Spleen (tissue), 11 donors: ENCODE results near the gene SCD5. TPM values are rescaled to one million over a fixed set of nuclear protein-coding genes. Genes with fewer than 3 reads are reported as not detected.

Source experiments
- DNase-seq: peaks from one replicate; pipeline ENCODE4 v3.0.0-alpha.2; 2020
- H3K27ac ChIP-seq, 8 donors: fragments of 200-600 bp; sonication (generic) in 7 of 8; 1 replicate in 4 of 8; 2 replicates in 4 of 8; pipeline versions ENCODE4 v1.5.0 to v1.8.0; 2016 to 2021; ENCODE audit warnings: inconsistent platforms in 4 of 8, mild to moderate bottlenecking in 4 of 8, moderate library complexity in 1 of 8
- H3K27me3 ChIP-seq, 7 donors: fragments of 200-600 bp; sonication (generic) in 6 of 7; replicated peaks in 1 of 7; 1 replicate in 4 of 7; 2 replicates in 3 of 7; pipeline versions ENCODE4 v1.5.0 to v1.8.0; 2016 to 2021; ENCODE audit warnings: inconsistent platforms in 3 of 7, mild to moderate bottlenecking in 1 of 7
- H3K36me3 ChIP-seq, 6 donors: fragments of 200-600 bp; sonication (generic) in 5 of 6; 1 replicate in 4 of 6; 2 replicates in 2 of 6; pipeline versions ENCODE4 v1.5.0 to v1.8.0; 2016 to 2021; ENCODE audit warnings: inconsistent platforms in 2 of 6
- H3K4me1 ChIP-seq, 6 donors: fragments of 200-600 bp; sonication (generic) in 5 of 6; 1 replicate in 3 of 6; 2 replicates in 3 of 6; pipeline versions ENCODE4 v1.5.0 to v1.8.0; 2016 to 2021; ENCODE audit warnings: inconsistent platforms in 3 of 6
- H3K4me3 ChIP-seq, 8 donors: fragments of 200-600 bp; sonication (generic) in 7 of 8; 1 replicate in 4 of 8; 2 replicates in 4 of 8; pipeline versions ENCODE4 v1.5.0 to v1.8.0; 2016 to 2021; ENCODE audit warnings: inconsistent platforms in 4 of 8, mild to moderate bottlenecking in 4 of 8, moderate library complexity in 2 of 8
- H3K9me3 ChIP-seq, 8 donors: fragments of 200-600 bp; sonication (generic) in 7 of 8; 1 replicate in 4 of 8; 2 replicates in 4 of 8; pipeline versions ENCODE4 v1.5.0 to v1.8.0; 2016 to 2021; ENCODE audit warnings: inconsistent platforms in 4 of 8
- POLR2A ChIP-seq, 3 donors: fragments of 450-650 bp; IDR thresholded peaks; one replicate each; pipeline ENCODE4 v1.5.1; 2017; ENCODE audit warnings: antibody characterized with exemption in 3 of 3, mild to moderate bottlenecking in 1 of 3
- POLR2AphosphoS5 ChIP-seq, 3 donors: sonication (generic); formaldehyde crosslinking; IDR thresholded peaks; one replicate each; pipeline ENCODE4 v1.5.1; 2017; ENCODE audit warnings: antibody characterized with exemption in 3 of 3
- WGBS, 5 donors: extraction: QIAGEN DNeasy Blood & Tissue Kit in 3 of 5; methylation state at CpG; one replicate each; pipeline versions ENCODE4 v1.1.5 to v1.1.7; 2013 to 2018; 5-methylcytosine and 5-hydroxymethylcytosine counted together
- intact Hi-C: fragments of 100-400 bp; cut with DNase I; formaldehyde crosslinking; loops from one replicate; pipeline ENCODE4 v1.15.0; 2023; ENCODE audit warnings: low total_unique reads
- polyA plus RNA-seq, 3 donors: library from polyadenylated mRNA; stranded (reverse); fragments of 200-250 nt; gene quantifications; one replicate each; pipeline ENCODE4 v1.2.1, GENCODE V29; 2013
- total RNA-seq, 7 donors: library from RNA; depleted of rRNA in 3 of 7; stranded (reverse); fragments of >200 nt in 3 of 7; fragmentation: NEBNext Ultra II Directional in 4 of 7; extraction: Animal tissue kit (Norgen Biotek cat#: 25700) in 4 of 7; gene quantifications; one replicate each; pipeline versions ENCODE4 v1.1.0 to v1.2.1, GENCODE V29; 2016 to 2021
- TF ChIP-seq, protein P1 (sequence below), 11 experiments: fragments of 200-600 bp in 7 of 11; fragments of 450-650 bp in 4 of 11; sonication (generic) in 4 of 11; IDR thresholded peaks in 8 of 11; conservative IDR thresholded peaks in 3 of 11; 1 replicate in 7 of 11; 2 replicates in 4 of 11; pipeline versions ENCODE4 v1.4.0 to v1.8.0; 2016 to 2021; ENCODE audit warnings: antibody characterized with exemption in 11 of 11, inconsistent platforms in 4 of 11, mild to moderate bottlenecking in 1 of 11
- donor health status: healthy with polysubstance abuse.
- donor health status: DM: no; HTN: no; CAD: no; lungs with moderate emphysema.
- donor health status: DM: no; HTN: no; CAD: no.
- donor health status: Bipolar disorder and iron deficiency.
- donor health status: healthy.
- donor health status: DM: no; HTN: no; CAD: no.
- donor health status: DM: yes; HTN: yes; CAD: no.

The SCD5 gene
- total and polyA plus RNA-seq, 10 donors: 0.85 to 7.2 (median 3.9) TPM

GRCh38 chr4:82746705-82747574, 51.7 kb downstream of the SCD5 start:
- TF ChIP-seq POLR2AphosphoS5 (IDR thresholded peaks at IDR 0.05) (no peak), POLR2A (IDR thresholded peaks at IDR 0.05) (no peak)
- TF ChIP-seq, protein P1, sequence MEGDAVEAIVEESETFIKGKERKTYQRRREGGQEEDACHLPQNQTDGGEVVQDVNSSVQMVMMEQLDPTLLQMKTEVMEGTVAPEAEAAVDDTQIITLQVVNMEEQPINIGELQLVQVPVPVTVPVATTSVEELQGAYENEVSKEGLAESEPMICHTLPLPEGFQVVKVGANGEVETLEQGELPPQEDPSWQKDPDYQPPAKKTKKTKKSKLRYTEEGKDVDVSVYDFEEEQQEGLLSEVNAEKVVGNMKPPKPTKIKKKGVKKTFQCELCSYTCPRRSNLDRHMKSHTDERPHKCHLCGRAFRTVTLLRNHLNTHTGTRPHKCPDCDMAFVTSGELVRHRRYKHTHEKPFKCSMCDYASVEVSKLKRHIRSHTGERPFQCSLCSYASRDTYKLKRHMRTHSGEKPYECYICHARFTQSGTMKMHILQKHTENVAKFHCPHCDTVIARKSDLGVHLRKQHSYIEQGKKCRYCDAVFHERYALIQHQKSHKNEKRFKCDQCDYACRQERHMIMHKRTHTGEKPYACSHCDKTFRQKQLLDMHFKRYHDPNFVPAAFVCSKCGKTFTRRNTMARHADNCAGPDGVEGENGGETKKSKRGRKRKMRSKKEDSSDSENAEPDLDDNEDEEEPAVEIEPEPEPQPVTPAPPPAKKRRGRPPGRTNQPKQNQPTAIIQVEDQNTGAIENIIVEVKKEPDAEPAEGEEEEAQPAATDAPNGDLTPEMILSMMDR (IDR thresholded peaks at IDR 0.05 in 8 of 11, conservative IDR thresholded peaks at IDR 0.05 in 3 of 11): no peak
- DNase-seq: peak; percentile 36
- WGBS, 5 donors: 77 to 88% (median 82%) methylated on average over 12 to 13 of the region's 13 CpGs
- intact Hi-C loops: no loop called here
- Histone ChIP-seq H3K4me3 (no peak overlapping the region), H3K27me3 (no peaks in the 10 kb centered on the region), H3K9me3 (no peaks in the 10 kb centered on the region), H3K4me1 (no peaks in the 10 kb centered on the region), H3K36me3 (no peaks in the 10 kb centered on the region), H3K27ac (no peak overlapping the region)

DNA sequence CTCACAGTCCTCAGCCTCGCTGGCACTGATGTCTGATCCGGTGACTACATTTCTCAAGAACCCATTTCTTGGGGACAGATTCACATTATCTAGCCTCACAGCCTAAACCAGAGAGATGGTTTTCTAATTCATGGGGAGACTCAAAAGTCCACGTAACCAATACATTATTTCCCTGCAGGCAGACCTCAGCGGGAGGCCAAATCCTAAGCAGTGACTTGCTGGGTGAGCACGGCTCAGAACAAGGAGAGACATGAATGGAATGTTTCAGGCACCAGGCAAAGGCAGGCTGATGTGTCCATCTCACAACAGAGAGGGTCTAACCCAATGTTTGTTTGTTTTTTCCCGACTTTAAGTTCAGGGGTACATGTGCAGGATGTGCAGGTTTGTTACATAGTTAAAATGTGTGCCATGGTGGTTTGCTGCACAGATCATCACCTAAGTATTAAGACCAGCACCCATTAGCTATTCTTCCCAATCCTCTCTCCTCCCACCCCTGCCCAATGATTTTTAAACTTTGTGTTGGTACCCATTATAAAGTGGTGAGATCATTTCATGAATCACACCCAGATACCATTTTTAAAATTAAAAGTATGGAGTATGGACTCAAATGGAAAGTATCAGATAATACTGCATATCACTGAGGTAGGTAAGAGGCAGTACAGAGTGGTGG, 53.3 kb downstream of the SCD5 start:
- Histone ChIP-seq H3K27ac (no peak overlapping the region), H3K4me1 (no peaks in the 10 kb centered on the region), H3K27me3 (no peaks in the 10 kb centered on the region), H3K9me3 (no peaks in the 10 kb centered on the region), H3K4me3 (no peak overlapping the region), H3K36me3 (no peaks in the 10 kb centered on the region)
- 82 to 93% (median 86%) methylated on average over 6 of the region's 6 CpGs for WGBS, 5 donors
- TF ChIP-seq POLR2AphosphoS5 (IDR thresholded peaks at IDR 0.05) (no peak), POLR2A (IDR thresholded peaks at IDR 0.05) (no peak)
- TF ChIP-seq, protein P1 (IDR thresholded peaks at IDR 0.05 in 8 of 11, conservative IDR thresholded peaks at IDR 0.05 in 3 of 11): no peak
- intact Hi-C loops: no loop called here
- no peak for DNase-seq

DNA sequence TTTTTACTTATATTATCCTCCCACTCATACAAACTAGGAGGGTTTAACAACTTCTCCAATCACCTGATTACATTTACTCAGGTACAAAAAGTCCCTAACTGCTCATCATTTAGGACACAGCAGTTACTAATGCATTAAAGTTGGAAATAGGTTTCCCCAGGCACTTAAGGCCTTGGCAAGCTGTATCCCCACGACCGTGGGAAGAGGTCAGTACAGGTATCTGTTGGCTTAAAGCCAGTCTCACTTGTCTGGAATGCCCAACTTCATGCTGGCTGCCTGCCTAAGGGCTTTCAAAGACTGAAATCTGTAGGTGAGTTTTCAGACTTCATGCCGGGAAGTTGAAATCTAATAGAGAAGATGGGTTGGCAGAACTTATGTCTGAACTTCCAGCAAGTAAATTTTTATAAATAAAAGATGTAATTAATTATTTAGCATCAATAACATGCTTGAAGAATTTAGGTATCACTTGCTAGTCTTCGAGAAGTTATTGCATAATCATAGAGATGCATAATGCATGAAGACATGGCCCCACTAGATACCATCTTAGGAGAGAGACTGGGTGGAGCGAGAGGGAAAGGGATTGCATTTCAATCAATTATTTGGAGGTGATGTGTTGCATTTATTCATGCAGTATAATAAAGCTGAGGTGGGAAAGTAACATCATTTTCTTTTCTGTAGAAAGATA, 54.2 kb downstream of the SCD5 start:
- H3K4me3 ChIP-seq: no peak overlapping the region
- H3K4me1 ChIP-seq: peaks cover 0 to 1% (median 0%) of the 10 kb centered on the region in 6 donors
- no peak overlapping the region for H3K27ac ChIP-seq
- TF ChIP-seq, protein P1 (IDR thresholded peaks at IDR 0.05 in 8 of 11, conservative IDR thresholded peaks at IDR 0.05 in 3 of 11): no peak
- TF ChIP-seq POLR2A (IDR thresholded peaks at IDR 0.05) (no peak), POLR2AphosphoS5 (IDR thresholded peaks at IDR 0.05) (no peak)
- intact Hi-C loops: no loop called here
- WGBS, 5 donors: 78 to 88% (median 80%) methylated on average over 5 of the region's 5 CpGs
- H3K9me3 ChIP-seq: no peaks in the 10 kb centered on the region
- no peak for DNase-seq
- H3K27me3 ChIP-seq: no peaks in the 10 kb centered on the region
- no peaks in the 10 kb centered on the region for H3K36me3 ChIP-seq
